Lung (tissue), 12 donors: Measurements from ENCODE around the gene RPH3AL. TPM values are rescaled to one million over a fixed set of nuclear protein-coding genes. Genes with fewer than 3 reads are reported as not detected.

ENCODE experiments used
- ATAC-seq: fragments of 200-7000 bp; cut with Tn5 transposase; one replicate; pipeline ENCODE4 v1.9.1; 2020; ENCODE audit warnings: moderate number of reproducible peaks; ENCODE audit not compliant: insufficient read depth, low FRiP score
- DNase-seq, 3 donors: peaks; one replicate each; pipeline ENCODE4 v3.0.0-alpha.2; 2013 to 2017
- H3K27ac ChIP-seq, 2 donors: one replicate each; pipeline ENCODE4 v1.5.1; 2013; ENCODE audit warnings: mild to moderate bottlenecking in 2 of 2, moderate library complexity in 2 of 2, control low read depth in 1 of 2, inconsistent platforms in 1 of 2, low read depth in 1 of 2, low read length in 1 of 2
- H3K27me3 ChIP-seq, 3 donors: one replicate each; pipeline ENCODE4 v1.5.1; 2013; ENCODE audit warnings: low read length in 2 of 3; ENCODE audit not compliant: control insufficient read depth in 3 of 3, insufficient read depth in 3 of 3
- H3K36me3 ChIP-seq, 4 donors: one replicate each; pipeline ENCODE4 v1.5.1; 2013; ENCODE audit warnings: low read length in 4 of 4, mild to moderate bottlenecking in 1 of 4, moderate library complexity in 1 of 4; ENCODE audit not compliant: control insufficient read depth in 4 of 4, insufficient read depth in 4 of 4
- H3K4me1 ChIP-seq, 5 donors: one replicate each; pipeline ENCODE4 v1.5.1; 2013; ENCODE audit warnings: low read length in 5 of 5, mild to moderate bottlenecking in 2 of 5, moderate library complexity in 1 of 5; ENCODE audit not compliant: control insufficient read depth in 5 of 5, insufficient read depth in 5 of 5
- H3K4me3 ChIP-seq: one replicate; pipeline ENCODE4 v1.5.1; 2013; ENCODE audit warnings: mild to moderate bottlenecking, control low read depth, moderate library complexity
- H3K9ac ChIP-seq, 2 donors: one replicate each; pipeline ENCODE4 v1.5.1; 2013; ENCODE audit warnings: low read length in 2 of 2, control low read depth in 1 of 2; ENCODE audit not compliant: insufficient read depth in 1 of 2
- H3K9me3 ChIP-seq, 4 donors: one replicate each; pipeline ENCODE4 v1.5.1; 2013; ENCODE audit warnings: low read length in 3 of 4, mild to moderate bottlenecking in 1 of 4, moderate library complexity in 1 of 4; ENCODE audit not compliant: control insufficient read depth in 4 of 4, insufficient read depth in 3 of 4
- CTCF ChIP-seq: IDR thresholded peaks from 2 replicates; pipeline ENCODE4 v1.5.1; 2012; ENCODE audit warnings: mild to moderate bottlenecking; ENCODE audit errors: control extremely low read depth, extremely low read depth
- WGBS, 2 donors: extraction: QIAGEN DNeasy Blood & Tissue Kit; methylation state at CpG; one replicate each; pipeline ENCODE4 v1.1.7; 2013; 5-methylcytosine and 5-hydroxymethylcytosine counted together
- polyA plus RNA-seq, 2 donors: library from polyadenylated mRNA; stranded (reverse); fragments of 200-250 nt; gene quantifications; one replicate each; pipeline ENCODE4 v1.2.1, GENCODE V29; 2013
- total RNA-seq, 2 donors: library from RNA; depleted of rRNA in 1 of 2; stranded (reverse); fragments of >200 nt in 1 of 2; gene quantifications; one replicate each; pipeline ENCODE4 v1.2.1, GENCODE V29; 2014 to 2021
- donor health status: control.
- donor health status: control.
- donor health status: Bipolar disorder and iron deficiency.
- donor health status: healthy.
- donor health status: DM: yes; HTN: yes; CAD: no.

The RPH3AL gene
- total and polyA plus RNA-seq, 4 donors, result 19.5 to 76.6 (median 21.6) TPM

DNA sequence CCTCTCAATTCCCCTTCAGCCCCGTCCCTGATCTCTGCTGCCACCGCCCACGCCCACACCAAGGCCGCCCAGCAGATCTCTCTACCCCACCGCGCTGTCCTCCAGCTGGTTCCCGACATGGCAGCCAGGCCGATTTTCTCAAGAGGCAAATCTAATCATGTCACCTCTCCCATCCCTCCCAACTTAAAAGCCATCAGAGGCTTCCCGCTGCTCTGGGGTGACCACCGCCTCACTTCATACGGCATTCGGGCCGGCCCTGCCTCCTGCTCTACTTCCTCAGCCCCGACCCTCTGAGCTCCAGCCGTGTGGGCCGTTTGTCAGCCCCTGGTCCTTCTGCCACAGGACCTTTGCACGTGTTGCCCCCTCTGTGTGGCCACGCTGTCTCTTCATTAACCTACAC lies 63.2 kb downstream of the RPH3AL start:
- Histone ChIP-seq H3K27ac (no peak overlapping the region), H3K27me3 (no peaks in the 10 kb centered on the region), H3K9ac (no peak overlapping the region), H3K4me3 (no peak overlapping the region), H3K36me3 (peaks cover 0 to 8% (median 0%) of the 10 kb centered on the region in 4 donors), H3K9me3 (no peaks in the 10 kb centered on the region), H3K4me1 (no peaks in the 10 kb centered on the region)
- ATAC-seq, result no peak
- TF ChIP-seq CTCF, result no peak
- 92 to 95% methylated on average over 18 of the region's 18 CpGs for WGBS, 2 donors
- DNase-seq, result no peak

DNA sequence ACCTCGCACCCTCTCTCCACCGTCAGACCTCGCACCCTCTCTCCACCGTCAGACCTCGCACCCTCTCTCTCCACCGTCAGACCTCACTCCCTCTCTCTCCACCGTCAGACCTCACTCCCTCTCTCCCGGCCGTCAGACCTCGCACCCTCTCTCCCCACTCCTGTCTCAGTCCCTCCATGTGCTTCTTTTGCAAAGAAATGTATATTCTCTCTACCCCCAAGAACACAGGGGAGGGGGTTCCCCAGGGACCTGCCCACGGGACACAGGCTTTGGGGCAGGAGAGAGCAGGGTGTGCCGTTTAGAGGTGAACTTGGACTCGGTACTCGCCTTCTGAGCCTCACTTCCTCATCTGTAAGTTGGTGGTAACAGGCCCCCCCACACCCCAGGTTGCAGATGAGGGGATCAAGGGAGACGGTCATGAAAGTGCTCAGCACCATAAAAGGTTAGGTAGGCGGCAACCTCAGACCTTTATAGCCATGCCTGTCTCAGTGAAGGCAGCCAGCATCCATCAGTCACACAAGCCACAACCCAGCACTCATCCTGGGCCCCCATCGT lies 63.7 kb downstream of the RPH3AL start:
- 67 to 74% methylated on average over 12 of the region's 17 CpGs for WGBS, 2 donors
- no peak for ATAC-seq
- no peak overlapping the region for H3K27ac ChIP-seq
- TF ChIP-seq CTCF, result no peak
- H3K9me3 ChIP-seq, result no peaks in the 10 kb centered on the region
- DNase-seq, result no peak
- H3K9ac ChIP-seq, result no peak overlapping the region
- H3K4me3 ChIP-seq, result no peak overlapping the region
- H3K27me3 ChIP-seq, result no peaks in the 10 kb centered on the region
- H3K36me3 ChIP-seq, result peaks cover 0 to 8% (median 0%) of the 10 kb centered on the region in 4 donors
- H3K4me1 ChIP-seq, result no peaks in the 10 kb centered on the region

DNA sequence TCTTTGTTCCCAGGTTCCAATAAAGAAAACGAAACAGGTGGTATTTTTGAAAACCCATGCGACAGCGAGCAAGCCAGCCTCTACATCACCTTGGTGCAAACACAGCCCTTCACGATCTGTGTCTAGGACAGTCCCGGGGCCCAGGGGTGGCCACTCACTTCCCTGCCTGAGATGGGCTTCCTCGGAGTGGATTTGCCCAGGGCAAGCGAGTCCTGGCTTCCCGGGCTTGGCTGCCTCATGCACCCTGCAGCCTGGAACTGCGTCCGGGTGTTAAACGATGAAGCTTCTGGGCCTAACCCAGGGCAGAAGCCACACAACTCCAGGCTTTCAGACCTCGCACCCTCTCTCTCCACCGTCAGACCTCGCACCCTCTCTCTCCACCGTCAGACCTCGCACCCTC lies 66.0 kb downstream of the RPH3AL start:
- 88 to 91% methylated on average over 13 to 15 of the region's 16 CpGs for WGBS, 2 donors
- no peak overlapping the region for H3K4me3 ChIP-seq
- no peaks in the 10 kb centered on the region for H3K4me1 ChIP-seq
- H3K36me3 ChIP-seq, result peaks cover 0 to 11% (median 0%) of the 10 kb centered on the region in 4 donors
- H3K9me3 ChIP-seq, result no peaks in the 10 kb centered on the region
- TF ChIP-seq CTCF, result no peak
- H3K27ac ChIP-seq, result no peak overlapping the region
- ATAC-seq (no peak), DNase-seq (no peak)
- no peak overlapping the region for H3K9ac ChIP-seq
- no peaks in the 10 kb centered on the region for H3K27me3 ChIP-seq
